IMR-90 (cell line): ENCODE measurements around the gene MICB. TPM values are rescaled to one million over a fixed set of nuclear protein-coding genes. Genes with fewer than 3 reads are reported as not detected.

Source experiments
- ATAC-seq: fragments of 200-7000 bp; cut with Tn5 transposase; 2 replicates; pipeline ENCODE4 v1.9.1; 2020; ENCODE audit warnings: low read depth, mild to moderate bottlenecking, moderate library complexity
- BruUV-seq: library from RNA; stranded (reverse); fragments of 400-500 nt; replicated peaks from 2 replicates; lab custom pipeline; 2021; lab: Mats Ljungman, UMichigan
- CTCF ChIA-PET: fragments of 300-600 bp; formaldehyde crosslinking; extraction: SDS; loops from one replicate; lab custom pipeline; 2021; ENCODE audit warnings: antibody characterized with exemption; lab: Yijun Ruan, JAX
- POLR2A ChIA-PET: fragments of 300-600 bp; sonication (Branson Sonifier 250); formaldehyde crosslinking; loops from one replicate; lab custom pipeline; 2022; ENCODE audit warnings: antibody characterized with exemption; ENCODE audit not compliant: unreplicated experiment; lab: Charles Lee
- DNase-seq: peaks from one replicate; pipeline ENCODE4 v3.0.0; 2013
- H2AFZ ChIP-seq: replicated peaks from 2 replicates; pipeline ENCODE3; 2013; ENCODE audit warnings: low read length, mild to moderate bottlenecking; ENCODE audit not compliant: poor library complexity
- H2AK5ac ChIP-seq: 2 replicates; pipeline ENCODE4 v1.6.1; 2013; ENCODE audit warnings: low read depth, low read length, inconsistent platforms
- H2AK9ac ChIP-seq: replicated peaks from 2 replicates; pipeline ENCODE3; 2013; ENCODE audit warnings: mild to moderate bottlenecking, low read depth, low read length, moderate library complexity; ENCODE audit not compliant: poor library complexity
- H2BK120ac ChIP-seq: 2 replicates; pipeline ENCODE4 v1.6.1; 2013; ENCODE audit warnings: low read depth, low read length, inconsistent platforms
- H2BK15ac ChIP-seq: 3 replicates; pipeline ENCODE4 v1.6.1; 2013; ENCODE audit warnings: low read depth, low read length, inconsistent platforms
- H2BK20ac ChIP-seq: 2 replicates; pipeline ENCODE4 v1.6.1; 2013; ENCODE audit warnings: low read depth, mild to moderate bottlenecking, inconsistent platforms, low read length, moderate library complexity
- H2BK5ac ChIP-seq: 2 replicates; pipeline ENCODE4 v1.6.1; 2013; ENCODE audit warnings: mild to moderate bottlenecking, low read depth, low read length, inconsistent platforms; ENCODE audit not compliant: poor library complexity, severe bottlenecking
- H3K14ac ChIP-seq: replicated peaks from 2 replicates; pipeline ENCODE4 v1.6.1; 2013; ENCODE audit warnings: low read depth, low read length, inconsistent platforms
- H3K18ac ChIP-seq: 2 replicates; pipeline ENCODE4 v1.6.1; 2013; ENCODE audit warnings: low read depth, low read length, control low read depth
- H3K23ac ChIP-seq: 2 replicates; pipeline ENCODE4 v1.6.1; 2013; ENCODE audit warnings: low read depth, low read length, inconsistent platforms
- H3K27ac ChIP-seq: 2 replicates; pipeline ENCODE4 v1.5.1; 2013; ENCODE audit warnings: mild to moderate bottlenecking, control low read depth, low read length; ENCODE audit not compliant: insufficient read depth
- H3K27me3 ChIP-seq: 2 replicates; pipeline ENCODE4 v1.6.1; 2013; ENCODE audit warnings: low read length; ENCODE audit not compliant: control insufficient read depth, insufficient read depth
- H3K36me3 ChIP-seq: 2 replicates; pipeline ENCODE4 v1.6.1; 2013; ENCODE audit warnings: low read length, mixed read lengths; ENCODE audit not compliant: control insufficient read depth, insufficient read depth
- H3K4ac ChIP-seq: 2 replicates; pipeline ENCODE4 v1.6.1; 2013; ENCODE audit warnings: low read depth, low read length, inconsistent platforms
- H3K4me1 ChIP-seq: 2 replicates; pipeline ENCODE4 v1.6.1; 2013; ENCODE audit warnings: low read length, mixed read lengths; ENCODE audit not compliant: control insufficient read depth, insufficient read depth
- H3K4me2 ChIP-seq: 2 replicates; pipeline ENCODE4 v1.6.1; 2013; ENCODE audit warnings: low read depth, mild to moderate bottlenecking, control low read depth, low read length, moderate library complexity
- H3K4me3 ChIP-seq: 2 replicates; pipeline ENCODE4 v1.5.1; 2013; ENCODE audit warnings: low read depth, mild to moderate bottlenecking, control low read depth, low read length, moderate library complexity; ENCODE audit not compliant: insufficient read depth
- H3K56ac ChIP-seq: 2 replicates; pipeline ENCODE4 v1.6.1; 2013; ENCODE audit warnings: low read length, inconsistent platforms; ENCODE audit not compliant: insufficient read depth; ENCODE audit errors: extremely low read depth
- H3K79me1 ChIP-seq, 2 experiments: 2 replicates each; pipeline ENCODE4 v1.6.1; 2013; ENCODE audit warnings: low read length in 2 of 2, inconsistent platforms in 1 of 2, low read depth in 1 of 2
- H3K9ac ChIP-seq: 2 replicates; pipeline ENCODE4 v1.6.1; 2013; ENCODE audit warnings: low read depth, low read length, control low read depth
- H3K9me1 ChIP-seq: 2 replicates; pipeline ENCODE4 v1.6.1; 2013; ENCODE audit warnings: low read length, inconsistent platforms; ENCODE audit not compliant: insufficient read depth
- H3K9me3 ChIP-seq: 2 replicates; pipeline ENCODE4 v1.6.1; 2013; ENCODE audit warnings: low read length; ENCODE audit not compliant: control insufficient read depth, insufficient read depth
- H4K20me1 ChIP-seq: 2 replicates; pipeline ENCODE4 v1.6.1; 2013; ENCODE audit warnings: low read length, inconsistent platforms; ENCODE audit not compliant: insufficient read depth
- H4K5ac ChIP-seq: 2 replicates; pipeline ENCODE4 v1.6.1; 2013; ENCODE audit warnings: mild to moderate bottlenecking, low read depth, low read length, control low read depth
- H4K8ac ChIP-seq, 2 experiments: 2 replicates each; pipeline ENCODE4 v1.6.1; 2013; ENCODE audit warnings: low read depth in 2 of 2, low read length in 2 of 2, control low read depth in 1 of 2, inconsistent platforms in 1 of 2
- H4K91ac ChIP-seq: 2 replicates; pipeline ENCODE4 v1.6.1; 2013; ENCODE audit warnings: low read depth, low read length, inconsistent platforms; ENCODE audit not compliant: insufficient read depth
- MAFK ChIP-seq: IDR thresholded peaks from 2 replicates; pipeline ENCODE4 v1.6.1; 2012; ENCODE audit warnings: low read depth, low read length, improper control_type of control experiment
- MAZ ChIP-seq: IDR thresholded peaks from 2 replicates; pipeline ENCODE4 v1.6.1; 2012; ENCODE audit warnings: low read depth, mild to moderate bottlenecking, low read length, improper control_type of control experiment, moderate library complexity, borderline replicate concordance
- MXI1 ChIP-seq: IDR thresholded peaks from 2 replicates; pipeline ENCODE4 v1.6.1; 2012; ENCODE audit warnings: low read depth, mild to moderate bottlenecking, low read length, moderate library complexity, borderline replicate concordance
- RCOR1 ChIP-seq: IDR thresholded peaks from 2 replicates; pipeline ENCODE4 v1.6.1; 2012; ENCODE audit warnings: mild to moderate bottlenecking, low read length, improper control_type of control experiment; ENCODE audit not compliant: insufficient replicate concordance
- RFX5 ChIP-seq: IDR thresholded peaks from 2 replicates; pipeline ENCODE4 v1.8.0; 2012; ENCODE audit warnings: low read depth, mild to moderate bottlenecking, low read length, moderate library complexity
- WGBS, 2 experiments: methylation state at CpG; one replicate each; pipeline versions ENCODE4 v1.1.5 to v1.1.7; 2013; ENCODE audit warnings: missing lambda C conversion rate in 2 of 2; ENCODE audit not compliant: insufficient read length in 1 of 2; ENCODE audit errors: extremely low coverage in 2 of 2; 5-methylcytosine and 5-hydroxymethylcytosine counted together
- dilution Hi-C: fragments of 300-500 bp; cut with HindIII; formaldehyde crosslinking; loops from one replicate; pipeline ENCODE4 v1.14.3; 2018; ENCODE audit warnings: low sequenced_read_pairs; ENCODE audit not compliant: unreplicated experiment
- in situ Hi-C: fragments of 300-500 bp; cut with MboI; formaldehyde crosslinking; loops from 3 replicates; pipeline ENCODE4 v1.14.3; 2019; ENCODE audit warnings: low sequenced_read_pairs, inconsistent platforms, mixed read lengths
- intact Hi-C: fragments of 100-400 bp; cut with micrococcal nuclease; formaldehyde crosslinking; loops from 2 replicates; pipeline ENCODE4 v1.10.0; 2022
- polyA plus RNA-seq, 3 experiments: library from polyadenylated mRNA; depleted of rRNA; stranded (reverse); fragments of >200 nt; gene quantifications; 2 replicates each; pipeline ENCODE4 v1.2.3, GENCODE V29; 2012; ENCODE audit warnings: low replicate concordance in 1 of 3
- total RNA-seq: library from RNA; depleted of rRNA; stranded (reverse); fragments of >200 nt; gene quantifications from 2 replicates; pipeline ENCODE4 v1.2.3, GENCODE V29; 2012
- TF ChIP-seq, protein P1 (sequence below): fragments of 150-350 bp; IDR thresholded peaks from 2 replicates; pipeline ENCODE4 v1.6.1; 2016; ENCODE audit warnings: low read depth, mild to moderate bottlenecking, low read length, moderate library complexity, borderline replicate concordance

MICB gene
- total and polyA plus RNA-seq, 2 of the 4 experiments (the other 2 are of a cell fraction), result 9.6 to 11.1 TPM

DNA sequence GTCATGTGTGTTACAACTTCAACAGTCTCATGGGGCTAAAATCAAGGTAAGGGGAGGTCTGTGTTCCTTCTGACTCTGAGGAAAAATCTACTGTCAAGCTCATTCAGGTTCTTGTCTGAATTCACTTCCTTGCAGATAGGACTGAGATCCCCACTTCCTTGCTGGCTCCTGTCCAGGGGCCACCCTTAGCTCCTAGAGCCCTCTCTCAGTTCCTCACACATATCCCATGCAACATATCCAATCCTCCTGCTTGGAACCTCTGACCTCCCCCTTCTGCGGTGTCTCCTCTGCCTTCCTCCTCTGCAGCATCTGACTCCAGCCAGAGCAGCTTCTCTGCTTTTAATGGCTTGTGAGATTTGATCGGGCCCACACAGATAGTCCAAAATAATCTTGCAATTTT lies 27.1 kb upstream of the MICB start:
- Histone ChIP-seq H2AK9ac (no peak overlapping the region), H3K4me3 (no peak overlapping the region), H3K23ac (no peak overlapping the region), H3K4me2 (no peak overlapping the region), H2AK5ac (no peak overlapping the region), H2AFZ (no peak overlapping the region), H3K14ac (no peak overlapping the region), H4K5ac (no peak overlapping the region), H4K91ac (no peak overlapping the region), H3K9me1 (peaks cover 6% of the 10 kb centered on the region; the same call in 1 of the 2 replicates), H2BK20ac (no peak overlapping the region), H3K56ac (no peak overlapping the region), H3K4ac (no peak overlapping the region), H2BK5ac (no peak overlapping the region), H4K20me1 (no peaks in the 10 kb centered on the region), H3K18ac (no peak overlapping the region), H4K8ac (no peak overlapping the region), H3K9ac (no peak overlapping the region), H3K9me3 (no peaks in the 10 kb centered on the region), H2BK15ac (no peak overlapping the region), H3K36me3 (no peaks in the 10 kb centered on the region), H3K27me3 (peaks cover 36% of the 10 kb centered on the region), H3K4me1 (no peaks in the 10 kb centered on the region), H2BK120ac (no peak overlapping the region), H3K27ac (no peak overlapping the region), H3K79me1 (no peaks in the 10 kb centered on the region)
- 83% methylated on average over 1 of the region's 2 CpGs; no CpG with 5 or more reads in 1 of the 2 experiments for WGBS, 2 experiments
- TF ChIP-seq MXI1 (no peak), RFX5 (no peak), RCOR1 (no peak), MAZ (no peak), MAFK (no peak)
- TF ChIP-seq, protein P1, sequence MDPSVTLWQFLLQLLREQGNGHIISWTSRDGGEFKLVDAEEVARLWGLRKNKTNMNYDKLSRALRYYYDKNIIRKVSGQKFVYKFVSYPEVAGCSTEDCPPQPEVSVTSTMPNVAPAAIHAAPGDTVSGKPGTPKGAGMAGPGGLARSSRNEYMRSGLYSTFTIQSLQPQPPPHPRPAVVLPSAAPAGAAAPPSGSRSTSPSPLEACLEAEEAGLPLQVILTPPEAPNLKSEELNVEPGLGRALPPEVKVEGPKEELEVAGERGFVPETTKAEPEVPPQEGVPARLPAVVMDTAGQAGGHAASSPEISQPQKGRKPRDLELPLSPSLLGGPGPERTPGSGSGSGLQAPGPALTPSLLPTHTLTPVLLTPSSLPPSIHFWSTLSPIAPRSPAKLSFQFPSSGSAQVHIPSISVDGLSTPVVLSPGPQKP, result no peak
- POLR2A ChIA-PET, result no interaction called here
- intact Hi-C loops (loop anchor here (10.0 kb wide), 1 partner anchor 256 kb away; no protein-coding TSS in a partner anchor), dilution Hi-C loops (no loop called here), in situ Hi-C loops (no loop called here)
- CTCF ChIA-PET, result interaction anchor here (1.0 kb wide), 1 partner anchor 128 kb away, joined by 3 read pairs; no protein-coding TSS in a partner anchor
- ATAC-seq (no peak), DNase-seq (no peak)
- no TSS peak for BruUV-seq
